Muscle layer of duodenum (tissue), 2 donors: ENCODE data around the gene PTPRT.

Source experiments
- H3K27ac ChIP-seq: one replicate; pipeline ENCODE4 v1.7.0; 2013; ENCODE audit warnings: mild to moderate bottlenecking, low read length
- H3K27me3 ChIP-seq: one replicate; pipeline ENCODE4 v1.7.0; 2013; ENCODE audit warnings: low read depth, mild to moderate bottlenecking, control low read depth, low read length
- H3K36me3 ChIP-seq, 2 donors: one replicate each; pipeline ENCODE4 v1.7.0; 2013; ENCODE audit warnings: low read length in 2 of 2, control low read depth in 1 of 2, mild to moderate bottlenecking in 1 of 2; ENCODE audit not compliant: insufficient read depth in 2 of 2, control insufficient read depth in 1 of 2
- H3K4me1 ChIP-seq, 2 donors: one replicate each; pipeline ENCODE4 v1.7.0; 2013; ENCODE audit warnings: low read length in 2 of 2, mild to moderate bottlenecking in 2 of 2, control low read depth in 1 of 2, moderate library complexity in 1 of 2; ENCODE audit not compliant: insufficient read depth in 2 of 2, control insufficient read depth in 1 of 2
- H3K4me3 ChIP-seq, 2 donors: one replicate each; pipeline ENCODE4 v1.7.0; 2013; ENCODE audit warnings: low read length in 2 of 2, low read depth in 1 of 2, mild to moderate bottlenecking in 1 of 2
- H3K9me3 ChIP-seq, 2 donors: one replicate each; pipeline ENCODE4 v1.7.0; 2013; ENCODE audit warnings: low read length in 2 of 2, control low read depth in 1 of 2, mild to moderate bottlenecking in 1 of 2; ENCODE audit not compliant: control insufficient read depth in 1 of 2
- donor health status: healthy.

PTPRT gene

DNA sequence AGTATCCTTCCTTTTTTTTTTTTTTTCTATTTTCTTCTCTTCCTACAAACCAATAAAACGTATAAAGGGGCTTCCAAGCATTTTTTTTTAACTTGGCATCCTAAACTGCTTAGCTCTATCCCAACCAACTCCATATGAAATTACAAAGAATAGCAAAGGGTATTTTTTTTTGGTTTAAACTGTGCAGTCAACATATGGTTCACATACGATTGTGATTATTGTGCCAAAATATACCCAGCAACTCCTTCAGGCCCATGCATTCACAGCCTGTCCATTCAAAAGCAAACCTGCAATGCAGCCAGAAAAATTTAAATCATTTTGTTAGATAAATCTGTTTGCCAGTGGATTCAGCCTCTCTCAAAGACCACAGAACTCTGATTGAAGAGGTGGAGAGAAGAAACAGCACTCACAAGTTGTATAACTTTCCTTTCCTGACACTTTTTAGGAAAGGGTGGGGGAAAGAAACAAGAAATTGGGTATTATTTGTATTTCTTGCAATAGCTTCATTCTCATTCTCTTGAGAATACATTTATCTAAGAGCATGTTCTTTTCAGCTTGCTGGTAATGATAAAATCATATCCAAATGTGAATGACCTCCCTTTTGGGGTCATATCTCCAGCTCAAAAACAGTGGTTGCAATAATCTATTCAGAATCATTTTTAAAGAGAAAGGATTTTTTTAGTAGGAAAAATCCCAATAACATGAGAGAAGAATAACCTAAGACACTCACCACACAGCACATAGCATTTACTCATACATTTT, 870.3 kb downstream of the PTPRT start:
- Histone ChIP-seq H3K4me1 (no peaks in the 10 kb centered on the region), H3K36me3 (no peaks in the 10 kb centered on the region), H3K4me3 (no peak overlapping the region), H3K27ac (no peak overlapping the region), H3K9me3 (no peaks in the 10 kb centered on the region), H3K27me3 (no peaks in the 10 kb centered on the region)

- Histone ChIP-seq H3K27me3 (no peaks in the 10 kb centered on the region), H3K4me1 (no peaks in the 10 kb centered on the region), H3K9me3 (no peaks in the 10 kb centered on the region), H3K27ac (no peak overlapping the region), H3K4me3 (no peak overlapping the region), H3K36me3 (no peaks in the 10 kb centered on the region)
Measured at GRCh38 chr20:42313704-42314103, 876.0 kb downstream of the PTPRT start.

- H3K4me3 ChIP-seq = no peak overlapping the region
- H3K4me1 ChIP-seq = no peaks in the 10 kb centered on the region
- H3K36me3 ChIP-seq = no peaks in the 10 kb centered on the region
- H3K27ac ChIP-seq = no peak overlapping the region
- no peaks in the 10 kb centered on the region for H3K27me3 ChIP-seq
- H3K9me3 ChIP-seq = no peaks in the 10 kb centered on the region
Measured at GRCh38 chr20:42309050-42309449, 880.7 kb downstream of the PTPRT start.

DNA sequence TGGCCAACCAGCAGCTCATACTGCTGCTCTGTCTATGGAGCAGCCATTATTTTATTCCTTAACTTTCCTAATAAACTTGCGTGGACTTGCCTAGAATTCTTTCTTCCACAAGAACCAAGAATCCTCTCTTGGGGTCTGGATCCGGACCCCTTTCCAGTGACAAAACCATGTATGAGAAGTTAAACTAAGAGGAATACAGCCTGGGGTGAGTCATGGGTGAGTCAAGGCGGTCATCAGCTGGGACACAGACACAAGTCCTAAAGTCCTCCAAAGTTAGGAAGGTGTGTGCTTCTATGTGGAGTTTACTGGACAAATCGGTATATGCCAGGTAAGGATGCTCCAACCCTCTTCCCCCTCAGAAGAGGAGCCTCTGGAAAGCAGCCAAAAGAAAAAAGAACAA, 881.5 kb downstream of the PTPRT start:
- Histone ChIP-seq H3K36me3 (no peaks in the 10 kb centered on the region), H3K4me1 (no peaks in the 10 kb centered on the region), H3K27ac (no peak overlapping the region), H3K27me3 (no peaks in the 10 kb centered on the region), H3K4me3 (no peak overlapping the region), H3K9me3 (no peaks in the 10 kb centered on the region)

- H3K4me3 ChIP-seq = no peak overlapping the region
- no peak overlapping the region for H3K27ac ChIP-seq
- H3K9me3 ChIP-seq = no peaks in the 10 kb centered on the region
- no peaks in the 10 kb centered on the region for H3K27me3 ChIP-seq
- H3K4me1 ChIP-seq = no peaks in the 10 kb centered on the region
- H3K36me3 ChIP-seq = no peaks in the 10 kb centered on the region
Measured at GRCh38 chr20:42295592-42295991, 894.1 kb downstream of the PTPRT start.

DNA sequence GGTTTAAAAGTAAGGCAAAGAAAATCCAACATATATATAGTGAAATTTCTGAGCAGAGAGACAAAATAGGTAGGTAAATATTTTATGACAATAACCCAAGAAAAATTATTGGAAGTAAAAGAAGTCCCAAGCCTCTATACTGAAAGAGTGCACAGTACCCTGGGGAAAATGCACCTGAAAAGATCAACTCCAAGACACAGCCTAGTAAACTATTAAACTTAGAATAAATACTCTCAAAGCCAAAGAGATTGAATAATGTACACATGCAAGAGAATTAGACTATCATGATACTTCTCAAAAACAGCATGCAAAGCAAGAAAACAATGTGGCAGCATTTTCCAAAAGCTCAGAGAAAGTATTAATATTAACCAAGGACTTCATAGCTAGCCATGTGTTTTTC, 894.7 kb downstream of the PTPRT start:
- H3K4me1 ChIP-seq = no peaks in the 10 kb centered on the region
- H3K27me3 ChIP-seq = no peaks in the 10 kb centered on the region
- no peaks in the 10 kb centered on the region for H3K9me3 ChIP-seq
- H3K36me3 ChIP-seq = no peaks in the 10 kb centered on the region
- H3K27ac ChIP-seq = no peak overlapping the region
- H3K4me3 ChIP-seq = no peak overlapping the region

DNA sequence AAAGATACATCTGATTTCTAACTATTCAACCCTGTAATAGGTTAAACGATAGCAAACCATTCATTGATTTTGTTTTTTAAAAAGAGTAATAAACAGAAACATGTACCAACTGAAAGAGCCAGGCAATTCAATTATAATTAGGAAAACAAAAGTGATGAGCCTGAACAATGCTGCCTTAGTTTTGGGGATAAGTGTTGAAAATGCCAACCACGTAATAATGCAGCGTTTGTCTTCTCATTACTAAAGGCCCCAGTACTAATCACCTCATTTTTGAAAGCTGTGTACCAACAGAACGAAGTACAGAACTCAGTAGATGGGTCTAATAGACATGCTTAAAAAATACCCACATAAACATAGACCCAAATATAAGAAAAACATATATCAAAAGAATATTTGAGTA, 907.9 kb downstream of the PTPRT start:
- H3K27ac ChIP-seq = no peak overlapping the region

DNA sequence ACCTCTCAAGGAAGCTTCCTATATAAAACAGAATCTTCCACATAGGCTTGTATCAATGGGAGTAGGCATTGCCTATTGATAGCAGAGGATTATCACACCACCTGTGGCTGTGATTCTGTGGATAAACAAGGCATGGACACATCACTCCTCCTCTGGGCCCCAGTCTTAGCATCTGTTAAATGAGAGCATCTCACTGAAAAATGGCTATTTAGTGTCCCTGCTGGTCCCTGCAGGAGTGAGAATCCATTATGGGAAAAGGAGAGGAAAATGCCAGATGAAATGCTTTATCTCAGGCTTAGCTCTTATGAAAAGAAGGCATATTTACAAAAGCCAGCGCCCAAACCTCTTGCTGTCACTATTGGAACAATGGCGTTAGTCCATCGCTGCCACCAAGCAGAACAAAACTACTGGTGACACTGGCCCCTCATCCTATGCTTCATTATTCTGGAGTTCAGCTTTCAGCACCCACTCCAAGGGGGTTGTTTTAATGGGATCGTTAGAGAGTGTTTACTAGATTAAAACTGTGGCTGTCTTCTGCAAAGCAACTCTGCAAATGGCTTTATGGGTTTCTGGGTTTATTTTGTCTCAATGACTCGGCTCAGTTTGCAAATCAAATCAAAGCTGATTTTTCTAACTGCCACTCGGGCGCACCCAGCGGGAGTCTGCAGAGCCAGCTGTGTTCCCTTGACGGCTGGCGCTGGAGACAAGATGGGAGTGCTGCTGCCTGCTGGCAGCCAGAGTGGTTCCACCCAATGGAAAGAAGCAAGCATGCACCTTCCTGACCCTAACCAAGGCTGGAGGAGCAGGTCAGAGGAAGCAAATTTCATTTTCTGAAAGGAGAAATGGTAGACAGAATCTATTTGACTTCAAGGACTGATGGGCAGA, 912.7 kb downstream of the PTPRT start:
- no peaks in the 10 kb centered on the region for H3K4me1 ChIP-seq
- no peak overlapping the region for H3K4me3 ChIP-seq
- no peaks in the 10 kb centered on the region for H3K27me3 ChIP-seq
- H3K36me3 ChIP-seq = no peaks in the 10 kb centered on the region
- H3K9me3 ChIP-seq = no peaks in the 10 kb centered on the region
- H3K27ac ChIP-seq = no peak overlapping the region

More for the DNA sequence above, 907.9 kb downstream of the PTPRT start:
- H3K9me3 ChIP-seq = no peaks in the 10 kb centered on the region
- H3K27me3 ChIP-seq = no peaks in the 10 kb centered on the region
- no peak overlapping the region for H3K4me3 ChIP-seq
- no peaks in the 10 kb centered on the region for H3K4me1 ChIP-seq
- H3K36me3 ChIP-seq = no peaks in the 10 kb centered on the region

- Histone ChIP-seq H3K27ac (no peak overlapping the region), H3K36me3 (no peaks in the 10 kb centered on the region), H3K9me3 (no peaks in the 10 kb centered on the region), H3K4me1 (no peaks in the 10 kb centered on the region), H3K27me3 (no peaks in the 10 kb centered on the region), H3K4me3 (no peak overlapping the region)
Measured at GRCh38 chr20:42274986-42275385, 914.7 kb downstream of the PTPRT start.

GRCh38 chr20:42272516-42272915, 917.2 kb downstream of the PTPRT start:
- Histone ChIP-seq H3K9me3 (no peaks in the 10 kb centered on the region), H3K4me3 (no peak overlapping the region), H3K27ac (no peak overlapping the region), H3K36me3 (no peaks in the 10 kb centered on the region), H3K27me3 (no peaks in the 10 kb centered on the region), H3K4me1 (no peaks in the 10 kb centered on the region)

GRCh38 chr20:42270539-42270938, 919.2 kb downstream of the PTPRT start:
- Histone ChIP-seq H3K36me3 (no peaks in the 10 kb centered on the region), H3K4me3 (no peak overlapping the region), H3K9me3 (no peaks in the 10 kb centered on the region), H3K27ac (no peak overlapping the region), H3K27me3 (no peaks in the 10 kb centered on the region), H3K4me1 (no peaks in the 10 kb centered on the region)
